GM10847 (cell line): ENCODE results near the gene MBD3L2.
"Not testable (repeated sequence)": the region's sequence is repeated elsewhere in the genome, so short reads cannot be mapped to it uniquely, and the experiment has no call there.

ENCODE experiments used
- POLR2A ChIP-seq: IDR thresholded peaks from 2 replicates; pipeline ENCODE4 v1.6.1; 2011; ENCODE audit not compliant: insufficient read length; ENCODE audit errors: extremely low read depth

The MBD3L2 gene

GRCh38 chr19:7049021-7049420 lies at the start of gene MBD3L2:
MBD3L2 (plus strand) TSS chr19:7049321; CDS start chr19:7049374, 53 bp downstream.
- not testable (repeated sequence) for TF ChIP-seq POLR2A

DNA sequence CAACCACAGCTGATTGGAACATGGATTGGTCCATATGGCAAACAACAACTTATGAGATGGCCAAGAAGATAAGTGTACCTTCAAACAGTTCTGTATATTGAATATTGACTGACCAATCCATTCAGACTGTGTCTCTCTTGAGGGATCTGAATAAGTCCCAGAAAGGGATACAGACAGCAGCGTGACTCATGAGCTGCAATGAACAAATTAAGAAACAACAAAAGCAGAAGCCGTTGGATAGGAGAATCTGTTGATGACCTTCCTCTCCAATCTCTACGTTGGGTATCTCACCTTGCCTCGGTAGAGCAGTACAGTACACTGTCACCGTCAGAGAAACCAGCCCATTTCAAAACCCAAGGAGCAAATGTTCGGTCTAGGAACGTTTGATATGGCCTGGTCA lies 49.2 kb upstream of the MBD3L2 start:
- no peak for TF ChIP-seq POLR2A

DNA sequence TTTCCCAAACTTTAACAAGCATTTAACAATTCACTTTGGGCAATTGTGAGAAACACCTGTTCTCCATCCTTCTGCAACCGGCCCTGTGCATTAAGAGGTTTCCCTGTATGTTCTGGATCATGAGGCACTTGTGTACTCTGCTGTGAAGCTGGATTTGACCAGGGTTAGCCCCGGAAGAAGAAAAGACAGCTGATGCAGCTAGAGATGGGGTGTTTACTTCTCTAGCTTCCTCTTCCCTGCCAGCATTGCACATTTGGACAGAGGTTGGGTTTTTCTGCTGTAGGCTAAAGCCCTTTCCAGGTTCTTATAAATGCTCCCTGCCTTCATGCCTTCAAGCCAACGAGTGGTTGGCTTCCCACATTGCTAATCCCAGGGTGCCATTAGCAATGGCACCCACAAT lies 48.8 kb upstream of the MBD3L2 start:
- no peak for TF ChIP-seq POLR2A

GRCh38 chr19:7000816-7001215 lies 48.3 kb upstream of the MBD3L2 start:
- TF ChIP-seq POLR2A: no peak

GRCh38 chr19:7004313-7004931 lies 44.7 kb upstream of the MBD3L2 start:
- TF ChIP-seq POLR2A: no peak

GRCh38 chr19:7006135-7006704 lies 42.9 kb upstream of the MBD3L2 start:
- no peak for TF ChIP-seq POLR2A

DNA sequence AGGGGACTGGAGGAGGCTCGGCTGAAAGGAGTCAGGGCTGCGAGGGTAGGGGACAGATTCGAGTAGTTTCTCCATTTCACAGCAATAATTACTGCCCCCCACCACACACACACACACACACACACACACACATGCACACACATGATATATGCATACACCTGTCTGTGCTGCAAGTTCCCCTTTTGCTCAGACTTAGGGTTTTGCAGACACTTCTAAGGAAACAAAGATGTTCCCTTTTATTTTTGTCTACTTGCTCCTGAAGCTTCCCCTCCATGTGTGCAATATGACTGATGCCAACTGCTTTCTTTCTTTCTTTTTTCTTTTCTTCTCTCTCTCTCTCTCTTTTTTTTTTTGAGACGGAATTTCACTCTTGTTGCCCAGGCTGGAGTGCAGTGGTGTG lies 41.3 kb upstream of the MBD3L2 start:
- TF ChIP-seq POLR2A: no peak

- TF ChIP-seq POLR2A: no peak
Observed at GRCh38 chr19:7010722-7011593, 38.2 kb upstream of the MBD3L2 start.

DNA sequence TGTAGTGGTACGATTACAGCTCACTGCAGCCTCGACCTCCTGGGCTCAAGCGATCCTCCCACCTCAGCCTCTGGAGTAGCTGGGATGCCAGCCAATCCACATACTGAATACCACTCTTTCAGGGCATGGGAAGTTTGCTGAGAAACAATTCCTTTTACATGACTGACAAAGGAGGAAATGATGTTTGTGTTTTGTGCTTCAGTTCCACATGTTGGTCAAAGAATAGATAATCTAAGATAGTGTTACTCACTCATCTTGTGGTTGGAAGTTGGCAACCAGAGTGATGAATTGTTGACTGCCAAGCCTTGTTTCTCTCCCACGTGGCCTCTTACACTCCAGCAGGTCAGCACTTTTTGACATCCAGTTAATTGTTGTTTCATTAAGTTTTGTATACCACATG lies 35.4 kb upstream of the MBD3L2 start:
- no peak for TF ChIP-seq POLR2A

DNA sequence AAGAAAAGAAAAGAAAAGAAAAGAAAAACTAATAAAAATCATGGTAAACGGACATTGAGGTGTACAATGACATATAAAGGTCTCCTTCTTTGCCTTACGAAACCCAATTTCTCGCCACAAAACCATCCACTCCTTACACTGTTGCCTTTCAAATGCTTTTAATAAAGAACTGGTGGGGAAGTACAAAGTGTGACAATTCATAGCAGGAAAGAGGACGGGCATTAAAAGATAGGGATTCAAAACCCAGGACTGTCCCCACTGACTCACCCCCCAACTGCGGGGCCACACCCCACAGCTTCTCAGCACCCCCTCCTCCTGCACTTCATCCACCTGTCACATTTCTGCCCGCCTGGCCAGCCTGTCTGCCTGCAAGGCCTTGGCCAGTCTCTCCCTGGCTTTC lies 30.3 kb upstream of the MBD3L2 start:
- TF ChIP-seq POLR2A: no peak

- not testable (repeated sequence) for TF ChIP-seq POLR2A
Observed at GRCh38 chr19:7021331-7021730, 27.8 kb upstream of the MBD3L2 start, which contains the start of gene MBD3L2B. MBD3L2B (minus strand) TSS chr19:7021431; CDS start chr19:7021397, 34 bp downstream.

GRCh38 chr19:7030278-7030677 lies 18.8 kb upstream of the MBD3L2 start, which contains the start of gene MBD3L5:
MBD3L5 (plus strand) TSS chr19:7030578; CDS start chr19:7030612, 34 bp downstream.
- not testable (repeated sequence) for TF ChIP-seq POLR2A

- TF ChIP-seq POLR2A: not testable (repeated sequence)
Observed at GRCh38 chr19:7040079-7040478, 9.0 kb upstream of the MBD3L2 start, which contains the start of gene MBD3L4. MBD3L4 (minus strand) TSS chr19:7040179; CDS start chr19:7040144, 35 bp downstream.

DNA sequence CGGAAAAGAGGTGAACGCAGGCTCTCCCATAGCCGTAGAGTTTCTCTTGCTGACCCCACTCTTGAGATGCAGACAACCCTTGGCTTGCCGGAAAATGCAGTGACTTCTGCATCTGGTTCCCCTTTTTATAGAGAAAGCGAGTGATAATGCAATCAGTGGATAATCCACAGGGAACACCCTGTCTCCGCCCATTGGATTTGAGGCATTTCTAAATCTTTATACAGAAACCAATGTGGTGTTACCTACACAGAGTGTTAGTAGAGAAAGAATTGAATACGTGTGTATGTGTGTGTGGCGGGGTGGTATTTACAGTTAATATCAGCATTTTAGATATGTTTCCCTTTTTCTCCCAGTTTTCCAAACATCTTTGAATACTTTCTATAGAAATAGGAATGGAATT lies 9.5 kb downstream of the MBD3L2 start, which contains the start of gene MBD3L3:
MBD3L3 (minus strand) TSS at position 101 of the 400 bp plus-strand sequence; CDS start at position 30, 71 bp downstream.
- TF ChIP-seq POLR2A: not testable (repeated sequence)

GRCh38 chr19:7063339-7063738 lies 14.2 kb downstream of the MBD3L2 start:
- TF ChIP-seq POLR2A: no peak
